WTC11 (cell line): ENCODE measurements around the gene ATXN7L2. TPM values are rescaled to one million over a fixed set of nuclear protein-coding genes. Genes with fewer than 3 reads are reported as not detected.

Source experiments
- ATAC-seq: fragments of 200-7000 bp; cut with Tn5 transposase; 2 replicates; pipeline ENCODE4 v1.10.0; 2021; ENCODE audit warnings: mild to moderate bottlenecking, moderate library complexity
- CTCF ChIA-PET: fragments of 300-600 bp; sonication (Branson Sonifier 250); formaldehyde crosslinking; loops from one replicate; lab custom pipeline; 2021; ENCODE audit warnings: antibody characterized with exemption; lab: Charles Lee
- POLR2A ChIA-PET: fragments of 350-600 bp; sonication (Branson Sonifier 250); formaldehyde crosslinking; loops from one replicate; lab custom pipeline; 2021; ENCODE audit warnings: antibody characterized with exemption; lab: Charles Lee
- DNase-seq: peaks from one replicate; pipeline ENCODE4 v3.0.0; 2021; ENCODE audit warnings: low spot score
- H3K27ac Mint-ChIP-seq: 2 replicates; pipeline ENCODE4 v1.8.0; 2021; ENCODE audit warnings: mixed read lengths
- H3K27me3 Mint-ChIP-seq: 2 replicates; pipeline ENCODE4 v1.8.0; 2021; ENCODE audit warnings: low read depth, mild to moderate bottlenecking, moderate library complexity, mixed read lengths
- H3K36me3 Mint-ChIP-seq: 2 replicates; pipeline ENCODE4 v1.8.0; 2021; ENCODE audit warnings: mixed read lengths
- H3K4me1 Mint-ChIP-seq: 2 replicates; pipeline ENCODE4 v1.8.0; 2022; ENCODE audit warnings: mixed read lengths
- H3K4me3 Mint-ChIP-seq: 2 replicates; pipeline ENCODE4 v1.8.0; 2021; ENCODE audit warnings: mild to moderate bottlenecking, moderate library complexity, mixed read lengths
- H3K9me3 Mint-ChIP-seq: 2 replicates; pipeline ENCODE4 v1.8.0; 2021; ENCODE audit warnings: mixed read lengths
- AFF4 ChIP-seq: sonication (generic); formaldehyde crosslinking; IDR thresholded peaks from 2 replicates; pipeline ENCODE4 v1.8.1; 2023; ENCODE audit warnings: mild to moderate bottlenecking, missing genetic modification reagents, borderline replicate concordance
- ATF2 ChIP-seq: sonication (generic); formaldehyde crosslinking; IDR thresholded peaks from 2 replicates; pipeline ENCODE4 v1.8.1; 2022; ENCODE audit warnings: low read depth, missing genetic modification reagents, borderline replicate concordance
- CDX4 ChIP-seq: fragments of 250-450 bp; sonication (Bioruptor Pico); IDR thresholded peaks from 2 replicates; pipeline ENCODE4 v1.9.0; 2021; ENCODE audit warnings: moderate library complexity, mild to moderate bottlenecking, inconsistent platforms, borderline replicate concordance
- CREB1 ChIP-seq: sonication (generic); formaldehyde crosslinking; IDR thresholded peaks from 2 replicates; pipeline ENCODE4 v1.8.0; 2023; ENCODE audit warnings: mild to moderate bottlenecking, missing genetic modification reagents
- ESRRA ChIP-seq: sonication (generic); formaldehyde crosslinking; IDR thresholded peaks from 2 replicates; pipeline ENCODE4 v1.8.1; 2022; ENCODE audit warnings: mild to moderate bottlenecking, missing genetic modification reagents, borderline replicate concordance
- GABPB1 ChIP-seq: sonication (generic); formaldehyde crosslinking; IDR thresholded peaks from 2 replicates; pipeline ENCODE4 v1.8.1; 2023; ENCODE audit warnings: mild to moderate bottlenecking, missing genetic modification reagents
- GTF2I ChIP-seq: fragments of 250-450 bp; sonication (Bioruptor Pico); conservative IDR thresholded peaks from 2 replicates; pipeline ENCODE4 v1.4.0; 2021; ENCODE audit warnings: mild to moderate bottlenecking
- HMGA2 ChIP-seq: fragments of 250-450 bp; sonication (Bioruptor Pico); IDR thresholded peaks from 2 replicates; pipeline ENCODE4 v1.4.0; 2021; ENCODE audit warnings: mild to moderate bottlenecking, moderate library complexity
- HMGXB4 ChIP-seq: sonication (generic); formaldehyde crosslinking; IDR thresholded peaks from 2 replicates; pipeline ENCODE4 v1.8.1; 2023; ENCODE audit warnings: mild to moderate bottlenecking, moderate library complexity, missing genetic modification reagents
- MXD4 ChIP-seq: fragments of 250-450 bp; sonication (Bioruptor Pico); IDR thresholded peaks from 2 replicates; pipeline ENCODE4 v1.8.0; 2021; ENCODE audit warnings: mild to moderate bottlenecking, moderate library complexity, borderline replicate concordance
- PRDM15 ChIP-seq: sonication (generic); formaldehyde crosslinking; IDR thresholded peaks from 2 replicates; pipeline ENCODE4 v1.8.0; 2022; ENCODE audit warnings: missing genetic modification reagents
- PREB ChIP-seq: sonication (generic); formaldehyde crosslinking; IDR thresholded peaks from 2 replicates; pipeline ENCODE4 v1.8.1; 2022; ENCODE audit warnings: mild to moderate bottlenecking, missing genetic modification reagents, moderate library complexity, borderline replicate concordance
- SP1 ChIP-seq: sonication (generic); formaldehyde crosslinking; conservative IDR thresholded peaks from 2 replicates; pipeline ENCODE4 v1.8.1; 2022; ENCODE audit warnings: missing genetic modification reagents
- TEAD1 ChIP-seq: sonication (generic); formaldehyde crosslinking; IDR thresholded peaks from 2 replicates; pipeline ENCODE4 v1.8.0; 2022; ENCODE audit warnings: mild to moderate bottlenecking, missing genetic modification reagents
- ZNF121 ChIP-seq: sonication (generic); formaldehyde crosslinking; IDR thresholded peaks from 2 replicates; pipeline ENCODE4 v1.8.0; 2023; ENCODE audit warnings: missing genetic modification reagents
- ZNF232 ChIP-seq: sonication (generic); formaldehyde crosslinking; IDR thresholded peaks from 2 replicates; pipeline ENCODE4 v1.8.0; 2022; ENCODE audit warnings: mild to moderate bottlenecking, missing genetic modification reagents
- ZNF317 ChIP-seq: sonication (generic); formaldehyde crosslinking; IDR thresholded peaks from 2 replicates; pipeline ENCODE4 v1.8.1; 2023; ENCODE audit warnings: low read depth, mild to moderate bottlenecking, moderate library complexity, missing genetic modification reagents, borderline replicate concordance
- ZNF671 ChIP-seq: fragments of 250-450 bp; sonication (Bioruptor Pico); IDR thresholded peaks from 2 replicates; pipeline ENCODE4 v1.8.0; 2021; ENCODE audit warnings: mild to moderate bottlenecking
- total RNA-seq: library from RNA; stranded (reverse); gene quantifications from 3 replicates; pipeline ENCODE4 v1.2.3, GENCODE V29; 2021

The ATXN7L2 gene
- total RNA-seq, 1 experiment from 2014 or later: 11.1 TPM

GRCh38 chr1:109521002-109521951, 37.6 kb downstream of the ATXN7L2 start:
- Mint-ChIP-seq H3K9me3 (peaks cover 7% of the 10 kb centered on the region), H3K4me3 (no peak overlapping the region), H3K4me1 (no peaks in the 10 kb centered on the region), H3K27me3 (peaks cover 6% of the 10 kb centered on the region), H3K27ac (no peak overlapping the region), H3K36me3 (no peaks in the 10 kb centered on the region)
- TF ChIP-seq HMGXB4 (CRISPR knock-in tag): no peak
- TF ChIP-seq GTF2I (CRISPR knock-in tag): no peak
- TF ChIP-seq SP1 (CRISPR knock-in tag): no peak
- no peak for TF ChIP-seq ZNF671 (CRISPR knock-in tag)
- TF ChIP-seq CDX4 (CRISPR knock-in tag): no peak
- no peak for TF ChIP-seq ATF2 (CRISPR knock-in tag)
- POLR2A ChIA-PET: no interaction called here
- CTCF ChIA-PET: interaction anchor here (0.6 to 3.7 kb wide), 7 partner anchors 11 to 49 kb away, joined by 3 to 15 read pairs (median 5); no protein-coding TSS in a partner anchor
- DNase-seq (no peak), ATAC-seq (no peak)

GRCh38 chr1:109522026-109522425, 38.3 kb downstream of the ATXN7L2 start:
- Mint-ChIP-seq H3K4me1 (no peaks in the 10 kb centered on the region), H3K36me3 (no peaks in the 10 kb centered on the region), H3K27ac (no peak overlapping the region), H3K9me3 (peaks cover 7% of the 10 kb centered on the region), H3K27me3 (peaks cover 6% of the 10 kb centered on the region), H3K4me3 (no peak overlapping the region)
- ChIA-PET CTCF (interaction anchor here (1.1 to 3.7 kb wide), 2 partner anchors 11 to 32 kb away, joined by 5 to 14 read pairs; no protein-coding TSS in a partner anchor), POLR2A (interaction anchor here (0.5 kb wide), 1 partner anchor 208 kb away, joined by 3 read pairs; no protein-coding TSS in a partner anchor)
- TF ChIP-seq HMGA2 (CRISPR knock-in tag) (no peak), GABPB1 (CRISPR knock-in tag) (no peak), PREB (no peak)
- ATAC-seq: no peak
- no peak for DNase-seq

GRCh38 chr1:109523706-109524105, 40.0 kb downstream of the ATXN7L2 start:
- peaks cover 7% of the 10 kb centered on the region for H3K9me3 Mint-ChIP-seq
- no peaks in the 10 kb centered on the region for H3K36me3 Mint-ChIP-seq
- H3K4me3 Mint-ChIP-seq: no peak overlapping the region
- ATAC-seq: no peak
- peaks cover 6% of the 10 kb centered on the region for H3K27me3 Mint-ChIP-seq
- no peaks in the 10 kb centered on the region for H3K4me1 Mint-ChIP-seq
- no peak for DNase-seq
- POLR2A ChIA-PET: no interaction called here
- H3K27ac Mint-ChIP-seq: no peak overlapping the region
- CTCF ChIA-PET: interaction anchor here (0.5 to 3.7 kb wide), 2 partner anchors 9 to 10 kb away, joined by 4 to 14 read pairs; no protein-coding TSS in a partner anchor
- TF ChIP-seq MXD4 (no peak), ZNF317 (CRISPR knock-in tag) (no peak), ZNF232 (CRISPR knock-in tag) (no peak), CREB1 (CRISPR knock-in tag) (no peak), PRDM15 (CRISPR knock-in tag) (no peak), ESRRA (no peak), TEAD1 (CRISPR knock-in tag) (no peak), ZNF121 (CRISPR knock-in tag) (no peak), AFF4 (CRISPR knock-in tag) (no peak)
